Type B pancreatic cell (in vitro differentiated cells): ENCODE results near the gene SH2D5. TPM values are rescaled to one million over a fixed set of nuclear protein-coding genes. Genes with fewer than 3 reads are reported as not detected.

ENCODE experiments used
- DNase-seq: peaks from one replicate; pipeline ENCODE4 v3.0.0; 2021; ENCODE audit warnings: mixed read lengths; ENCODE audit not compliant: unreplicated experiment; ENCODE audit errors: extremely low spot score
- H3K27ac Mint-ChIP-seq: 2 replicates; pipeline ENCODE4 v1.8.0; 2021; ENCODE audit warnings: mild to moderate bottlenecking, mixed read lengths
- H3K27me3 Mint-ChIP-seq: 2 replicates; pipeline ENCODE4 v1.8.0; 2021; ENCODE audit warnings: mixed read lengths
- H3K36me3 Mint-ChIP-seq: 2 replicates; pipeline ENCODE4 v1.8.0; 2021; ENCODE audit warnings: mixed read lengths
- H3K4me1 Mint-ChIP-seq: one replicate; pipeline ENCODE4 v1.8.0; 2021; ENCODE audit warnings: mixed read lengths; ENCODE audit not compliant: unreplicated experiment
- H3K4me3 Mint-ChIP-seq: 2 replicates; pipeline ENCODE4 v1.8.0; 2021; ENCODE audit warnings: mild to moderate bottlenecking, mixed read lengths
- H3K9me3 Mint-ChIP-seq: 2 replicates; pipeline ENCODE4 v1.8.0; 2021; ENCODE audit warnings: mixed read lengths
- total RNA-seq: library from RNA; stranded (reverse); gene quantifications from 2 replicates; pipeline ENCODE4 v1.2.1, GENCODE V29; 2021; ENCODE audit warnings: low replicate concordance
- TF ChIP-seq, protein P1 (sequence below): fragments of 200-600 bp; sonication (generic); conservative IDR thresholded peaks from 2 replicates; pipeline ENCODE4 v1.5.0; 2021; ENCODE audit warnings: antibody characterized with exemption, mild to moderate bottlenecking

SH2D5 gene
- total RNA-seq, 1 donor from 2014 or later: 1.4 TPM

DNA sequence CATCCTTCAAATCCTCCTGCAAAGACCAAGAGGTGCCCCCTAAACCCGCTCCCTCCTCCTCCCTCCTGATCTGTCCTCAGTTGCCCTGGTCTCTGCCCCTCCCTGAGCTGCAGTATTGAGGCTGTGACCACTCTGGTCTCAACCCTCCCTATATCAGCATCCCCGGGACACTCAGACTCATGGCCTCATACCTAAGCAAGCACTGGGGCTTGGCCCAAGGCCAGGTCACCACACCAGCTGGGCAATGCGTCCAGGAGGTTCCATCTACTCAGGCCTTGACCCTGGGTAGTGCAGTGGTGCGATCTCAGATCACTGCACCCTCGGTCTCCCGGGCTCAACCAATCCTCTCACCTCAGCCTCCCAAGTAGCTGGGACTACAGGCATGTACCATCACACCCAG is 24.4 kb downstream of the SH2D5 start:
- no peaks in the 10 kb centered on the region for H3K27me3 Mint-ChIP-seq
- H3K27ac Mint-ChIP-seq: no peak overlapping the region
- TF ChIP-seq, protein P1, sequence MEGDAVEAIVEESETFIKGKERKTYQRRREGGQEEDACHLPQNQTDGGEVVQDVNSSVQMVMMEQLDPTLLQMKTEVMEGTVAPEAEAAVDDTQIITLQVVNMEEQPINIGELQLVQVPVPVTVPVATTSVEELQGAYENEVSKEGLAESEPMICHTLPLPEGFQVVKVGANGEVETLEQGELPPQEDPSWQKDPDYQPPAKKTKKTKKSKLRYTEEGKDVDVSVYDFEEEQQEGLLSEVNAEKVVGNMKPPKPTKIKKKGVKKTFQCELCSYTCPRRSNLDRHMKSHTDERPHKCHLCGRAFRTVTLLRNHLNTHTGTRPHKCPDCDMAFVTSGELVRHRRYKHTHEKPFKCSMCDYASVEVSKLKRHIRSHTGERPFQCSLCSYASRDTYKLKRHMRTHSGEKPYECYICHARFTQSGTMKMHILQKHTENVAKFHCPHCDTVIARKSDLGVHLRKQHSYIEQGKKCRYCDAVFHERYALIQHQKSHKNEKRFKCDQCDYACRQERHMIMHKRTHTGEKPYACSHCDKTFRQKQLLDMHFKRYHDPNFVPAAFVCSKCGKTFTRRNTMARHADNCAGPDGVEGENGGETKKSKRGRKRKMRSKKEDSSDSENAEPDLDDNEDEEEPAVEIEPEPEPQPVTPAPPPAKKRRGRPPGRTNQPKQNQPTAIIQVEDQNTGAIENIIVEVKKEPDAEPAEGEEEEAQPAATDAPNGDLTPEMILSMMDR: no peak
- H3K4me1 Mint-ChIP-seq: peaks cover 5% of the 10 kb centered on the region
- DNase-seq: no peak
- no peaks in the 10 kb centered on the region for H3K9me3 Mint-ChIP-seq
- H3K36me3 Mint-ChIP-seq: no peaks in the 10 kb centered on the region
- no peak overlapping the region for H3K4me3 Mint-ChIP-seq

DNA sequence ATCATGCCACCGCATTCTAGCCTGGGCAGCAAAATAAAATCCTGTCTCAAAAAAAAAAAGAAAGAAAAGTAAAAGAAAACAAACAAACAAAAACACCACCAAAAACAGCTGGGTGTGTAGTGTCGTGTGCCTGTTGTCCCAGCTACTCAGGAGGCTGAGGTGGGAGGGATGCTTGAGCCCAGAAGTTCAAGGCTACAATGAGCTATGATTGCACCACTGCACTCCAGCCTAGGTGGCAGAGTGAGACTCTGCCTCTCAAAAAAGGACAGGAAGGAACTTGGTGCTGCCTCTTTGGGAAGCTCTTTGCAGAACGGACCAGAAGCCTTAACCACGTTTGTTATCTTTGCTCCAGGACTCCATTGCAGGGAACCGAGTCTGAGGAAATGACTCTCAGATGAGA is 25.7 kb downstream of the SH2D5 start:
- H3K4me1 Mint-ChIP-seq: peaks cover 5% of the 10 kb centered on the region
- no peak overlapping the region for H3K27ac Mint-ChIP-seq
- H3K9me3 Mint-ChIP-seq: no peaks in the 10 kb centered on the region
- H3K27me3 Mint-ChIP-seq: no peaks in the 10 kb centered on the region
- no peak overlapping the region for H3K4me3 Mint-ChIP-seq
- TF ChIP-seq, protein P1: no peak
- DNase-seq: no peak
- H3K36me3 Mint-ChIP-seq: no peaks in the 10 kb centered on the region

DNA sequence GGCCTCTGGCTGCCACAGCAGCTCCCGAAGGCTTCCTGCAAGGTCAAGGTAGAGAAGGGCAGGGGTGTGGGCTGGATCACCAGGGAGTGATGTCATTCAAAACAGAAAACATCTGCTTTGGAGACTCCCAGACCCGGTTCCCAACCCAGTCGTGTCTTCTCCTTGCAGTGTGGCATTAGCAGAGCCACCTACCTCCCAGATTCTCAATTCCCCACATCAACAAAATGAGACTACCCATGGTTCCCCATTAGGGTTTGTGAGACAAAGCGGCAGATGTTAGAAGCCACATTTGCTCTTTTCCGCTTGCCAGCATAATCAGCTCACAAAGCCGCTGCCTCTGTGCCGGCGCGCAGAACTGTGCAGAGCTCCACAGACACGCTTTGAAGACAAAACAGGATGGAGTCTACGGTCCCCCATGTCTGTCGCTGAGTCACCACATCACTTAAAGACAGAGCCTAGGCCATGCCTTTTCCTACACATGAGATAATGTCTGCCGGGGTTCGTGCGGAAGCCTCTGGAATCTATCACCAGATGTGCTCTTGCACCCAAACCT is 27.2 kb downstream of the SH2D5 start:
- H3K36me3 Mint-ChIP-seq: no peaks in the 10 kb centered on the region
- H3K9me3 Mint-ChIP-seq: no peaks in the 10 kb centered on the region
- no peak overlapping the region for H3K27ac Mint-ChIP-seq
- H3K4me1 Mint-ChIP-seq: no peaks in the 10 kb centered on the region
- H3K4me3 Mint-ChIP-seq: no peak overlapping the region
- DNase-seq: no peak
- no peaks in the 10 kb centered on the region for H3K27me3 Mint-ChIP-seq
- TF ChIP-seq, protein P1: no peak

DNA sequence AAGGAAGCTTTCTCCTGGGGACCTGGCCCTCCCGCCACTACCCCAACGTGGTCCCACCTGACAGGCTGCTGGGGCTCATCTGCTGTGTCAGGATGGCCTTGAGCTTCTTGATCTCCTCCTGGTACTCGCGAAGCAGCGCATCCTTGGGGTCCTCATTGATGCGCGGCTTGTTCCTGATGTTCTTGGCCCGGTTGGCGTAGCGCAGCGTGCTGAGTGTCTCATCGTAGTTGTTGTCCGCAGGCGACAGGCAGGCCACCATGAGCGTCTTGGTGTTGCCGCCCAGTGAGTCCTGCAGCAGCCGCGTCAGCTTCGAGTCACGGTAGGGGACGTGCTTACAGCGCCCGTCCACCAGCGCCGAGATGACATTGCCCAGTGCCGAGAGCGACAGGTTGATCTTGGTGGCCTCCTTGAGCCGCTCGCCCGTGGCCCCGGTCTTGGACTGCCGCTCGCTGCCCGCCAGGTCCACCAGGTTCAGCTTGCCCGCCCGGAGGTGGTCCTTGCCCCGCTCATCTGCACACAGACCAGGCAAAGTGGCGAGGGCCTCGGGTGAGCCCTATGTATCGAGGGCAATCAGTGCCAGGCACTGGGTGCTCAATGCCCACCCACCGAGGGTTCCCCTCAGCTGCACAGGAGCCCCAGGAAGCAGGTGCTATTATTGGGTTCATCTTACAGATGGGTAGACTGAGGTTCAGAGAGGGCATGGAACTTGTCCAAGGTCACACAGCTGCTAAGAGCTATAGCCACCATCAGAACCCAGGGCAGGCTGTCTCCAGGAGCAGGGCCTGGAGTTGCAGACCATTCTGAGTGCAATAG is 27.9 kb downstream of the SH2D5 start:
- H3K9me3 Mint-ChIP-seq: peaks cover 2% of the 10 kb centered on the region
- H3K36me3 Mint-ChIP-seq: no peaks in the 10 kb centered on the region
- TF ChIP-seq, protein P1: no peak
- peaks cover 2% of the 10 kb centered on the region for H3K4me1 Mint-ChIP-seq
- no peak for DNase-seq
- H3K27me3 Mint-ChIP-seq: no peaks in the 10 kb centered on the region
- H3K27ac Mint-ChIP-seq: no peak overlapping the region
- no peak overlapping the region for H3K4me3 Mint-ChIP-seq

DNA sequence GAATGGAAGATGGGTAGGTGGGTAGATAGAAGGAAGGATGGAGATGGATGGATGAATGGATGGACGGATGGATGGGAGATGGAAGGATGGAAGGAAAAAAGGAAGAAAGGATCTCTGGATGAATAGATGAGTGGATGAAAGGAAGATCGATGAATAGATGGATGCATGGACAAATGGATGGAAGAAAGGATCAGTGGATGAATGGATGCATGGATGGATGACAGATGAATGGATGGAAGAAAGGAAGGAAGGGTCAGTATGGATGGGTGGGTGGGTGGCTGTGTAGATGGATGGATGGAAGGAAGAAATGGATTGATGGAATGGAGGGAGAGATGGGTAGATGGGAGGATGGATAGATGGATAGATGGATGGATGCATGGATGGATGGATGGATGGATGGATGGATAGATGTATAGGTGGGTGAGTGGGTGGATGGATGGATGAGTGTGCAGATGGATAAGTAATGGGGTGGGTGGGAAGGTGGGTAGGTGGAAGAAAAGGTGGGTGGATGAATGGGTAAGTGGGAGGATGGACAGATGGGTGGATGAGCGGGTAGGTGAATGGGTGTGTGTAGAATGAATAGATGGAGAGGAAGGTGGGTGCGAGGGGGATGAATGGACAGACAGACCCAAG is 29.3 kb downstream of the SH2D5 start:
- Mint-ChIP-seq H3K4me3 (no peak overlapping the region), H3K36me3 (no peaks in the 10 kb centered on the region), H3K27me3 (no peaks in the 10 kb centered on the region), H3K27ac (no peak overlapping the region), H3K9me3 (peaks cover 4% of the 10 kb centered on the region), H3K4me1 (peaks cover 4% of the 10 kb centered on the region)
- no peak for DNase-seq
- TF ChIP-seq, protein P1: no peak
